ENCODE measurements around the gene MBNL1. TPM values are rescaled to one million over a fixed set of nuclear protein-coding genes. Genes with fewer than 3 reads are reported as not detected.
"Not testable (repeated sequence)": the region's sequence is repeated elsewhere in the genome, so short reads cannot be mapped to it uniquely, and the experiment has no call there.

Gene MBNL1
- total RNA-seq, 2 donors from 2014 or later, result 149 to 191 TPM

DNA sequence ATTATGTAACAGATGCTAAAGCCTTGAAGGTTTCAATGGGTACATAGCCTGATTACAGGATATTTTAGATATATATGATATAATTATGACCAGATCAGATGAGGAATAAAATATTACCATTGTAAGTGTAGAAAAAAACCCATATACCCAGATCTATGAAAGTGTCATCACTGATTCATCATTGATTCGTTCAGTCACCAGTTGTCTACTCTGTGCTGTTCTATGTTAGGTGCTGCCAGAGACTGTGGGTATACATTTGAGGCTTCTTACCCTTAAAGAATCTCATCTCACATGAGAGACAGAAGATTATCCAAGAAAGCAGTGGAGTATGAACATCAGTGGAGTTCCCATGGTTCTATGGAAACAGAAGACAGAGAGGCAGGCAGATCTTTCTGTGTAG lies 92.2 kb downstream of the MBNL1 start:
- Histone ChIP-seq H3K27ac (no peak overlapping the region), H3K4me3 (no peak overlapping the region), H3K36me3 (no peaks in the 10 kb centered on the region), H3K27me3 (no peaks in the 10 kb centered on the region), H3K9me3 (no peaks in the 10 kb centered on the region), H3K9ac (ENCODE audit: low read depth in 2 of 2, low read length in 2 of 2) (no peak overlapping the region), H3K4me1 (no peaks in the 10 kb centered on the region)
- TF ChIP-seq, protein P1, sequence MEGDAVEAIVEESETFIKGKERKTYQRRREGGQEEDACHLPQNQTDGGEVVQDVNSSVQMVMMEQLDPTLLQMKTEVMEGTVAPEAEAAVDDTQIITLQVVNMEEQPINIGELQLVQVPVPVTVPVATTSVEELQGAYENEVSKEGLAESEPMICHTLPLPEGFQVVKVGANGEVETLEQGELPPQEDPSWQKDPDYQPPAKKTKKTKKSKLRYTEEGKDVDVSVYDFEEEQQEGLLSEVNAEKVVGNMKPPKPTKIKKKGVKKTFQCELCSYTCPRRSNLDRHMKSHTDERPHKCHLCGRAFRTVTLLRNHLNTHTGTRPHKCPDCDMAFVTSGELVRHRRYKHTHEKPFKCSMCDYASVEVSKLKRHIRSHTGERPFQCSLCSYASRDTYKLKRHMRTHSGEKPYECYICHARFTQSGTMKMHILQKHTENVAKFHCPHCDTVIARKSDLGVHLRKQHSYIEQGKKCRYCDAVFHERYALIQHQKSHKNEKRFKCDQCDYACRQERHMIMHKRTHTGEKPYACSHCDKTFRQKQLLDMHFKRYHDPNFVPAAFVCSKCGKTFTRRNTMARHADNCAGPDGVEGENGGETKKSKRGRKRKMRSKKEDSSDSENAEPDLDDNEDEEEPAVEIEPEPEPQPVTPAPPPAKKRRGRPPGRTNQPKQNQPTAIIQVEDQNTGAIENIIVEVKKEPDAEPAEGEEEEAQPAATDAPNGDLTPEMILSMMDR (IDR thresholded peaks at IDR 0.05), result no peak
- DNase-seq, result no peak
- intact Hi-C loops (cut with DNase I), result no loop called here

DNA sequence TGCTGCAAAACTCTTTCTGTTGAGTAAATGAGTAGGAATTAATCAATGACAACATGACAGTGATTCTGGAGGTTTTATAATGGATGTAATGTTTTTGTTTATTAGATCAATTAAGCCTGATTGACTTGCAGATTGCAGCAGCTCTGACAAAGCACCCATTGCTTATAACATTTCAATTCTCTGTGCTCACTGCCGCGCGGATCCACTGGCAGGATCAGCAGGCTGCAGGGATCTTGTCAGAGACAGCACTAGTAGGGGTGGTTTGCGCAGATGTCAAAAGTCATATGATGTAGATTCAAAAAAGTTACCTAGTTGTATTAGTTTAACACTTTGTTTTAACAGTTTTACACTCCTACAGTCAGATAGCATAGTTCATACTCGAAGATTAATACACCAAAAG lies 93.4 kb downstream of the MBNL1 start:
- TF ChIP-seq, protein P1 (IDR thresholded peaks at IDR 0.05), result no peak
- Histone ChIP-seq H3K9ac (ENCODE audit: low read depth in 2 of 2, low read length in 2 of 2) (no peak overlapping the region), H3K27ac (no peak overlapping the region), H3K9me3 (no peaks in the 10 kb centered on the region), H3K4me3 (no peak overlapping the region), H3K4me1 (no peaks in the 10 kb centered on the region), H3K27me3 (no peaks in the 10 kb centered on the region), H3K36me3 (no peaks in the 10 kb centered on the region)
- no peak for DNase-seq
- intact Hi-C loops (cut with DNase I), result no loop called here

DNA sequence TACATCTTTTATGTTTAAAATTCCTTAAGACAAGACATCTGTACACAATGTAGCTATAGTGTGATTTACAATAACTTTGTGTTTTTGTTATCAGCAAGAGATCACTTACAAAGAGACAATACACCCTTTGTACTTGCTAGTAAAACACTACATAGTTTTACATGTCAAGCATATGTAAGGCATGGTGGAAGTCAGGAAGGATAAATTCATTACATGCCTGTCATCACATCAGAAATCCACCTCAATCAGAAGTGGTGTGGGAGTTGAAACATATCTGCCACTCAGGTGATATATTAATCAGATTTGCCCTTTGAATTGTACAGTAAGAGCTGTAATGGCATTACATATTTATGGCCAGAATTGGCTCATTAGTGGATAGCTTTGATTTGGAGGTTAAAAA lies 95.5 kb downstream of the MBNL1 start:
- H3K27me3 ChIP-seq, result no peaks in the 10 kb centered on the region
- intact Hi-C loops (cut with DNase I), result no loop called here
- H3K9me3 ChIP-seq, result no peaks in the 10 kb centered on the region
- TF ChIP-seq, protein P1 (IDR thresholded peaks at IDR 0.05), result no peak
- H3K4me3 ChIP-seq, result no peak overlapping the region
- no peak overlapping the region for H3K27ac ChIP-seq
- H3K36me3 ChIP-seq, result no peaks in the 10 kb centered on the region
- H3K4me1 ChIP-seq, result no peaks in the 10 kb centered on the region
- DNase-seq, result no peak
- no peak overlapping the region for H3K9ac ChIP-seq (ENCODE audit: low read depth in 2 of 2, low read length in 2 of 2)

DNA sequence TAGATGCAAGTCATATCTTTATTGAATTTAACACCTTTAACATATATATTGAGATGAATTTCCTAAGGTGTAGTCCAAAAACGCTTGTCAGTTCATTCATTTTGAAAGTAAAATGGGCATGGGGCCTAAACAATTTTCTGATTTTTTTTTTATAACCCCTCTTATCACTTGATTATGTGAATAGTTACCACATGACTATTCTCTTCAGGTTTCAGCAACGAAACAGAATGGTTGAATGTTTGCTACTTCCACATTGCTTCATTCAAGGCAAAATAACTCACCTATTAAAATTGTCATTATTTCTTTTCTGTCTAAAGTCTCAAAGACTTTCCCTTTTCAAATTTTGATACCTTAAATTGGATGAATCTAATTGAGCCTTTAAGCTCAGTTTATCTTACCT lies 96.4 kb downstream of the MBNL1 start:
- H3K9me3 ChIP-seq, result no peaks in the 10 kb centered on the region
- H3K9ac ChIP-seq (ENCODE audit: low read depth in 2 of 2, low read length in 2 of 2), result no peak overlapping the region
- TF ChIP-seq, protein P1 (IDR thresholded peaks at IDR 0.05), result no peak
- H3K27me3 ChIP-seq, result no peaks in the 10 kb centered on the region
- H3K4me3 ChIP-seq, result no peak overlapping the region
- H3K4me1 ChIP-seq, result no peaks in the 10 kb centered on the region
- no peak for DNase-seq
- H3K36me3 ChIP-seq, result no peaks in the 10 kb centered on the region
- intact Hi-C loops (cut with DNase I), result no loop called here
- no peak overlapping the region for H3K27ac ChIP-seq

DNA sequence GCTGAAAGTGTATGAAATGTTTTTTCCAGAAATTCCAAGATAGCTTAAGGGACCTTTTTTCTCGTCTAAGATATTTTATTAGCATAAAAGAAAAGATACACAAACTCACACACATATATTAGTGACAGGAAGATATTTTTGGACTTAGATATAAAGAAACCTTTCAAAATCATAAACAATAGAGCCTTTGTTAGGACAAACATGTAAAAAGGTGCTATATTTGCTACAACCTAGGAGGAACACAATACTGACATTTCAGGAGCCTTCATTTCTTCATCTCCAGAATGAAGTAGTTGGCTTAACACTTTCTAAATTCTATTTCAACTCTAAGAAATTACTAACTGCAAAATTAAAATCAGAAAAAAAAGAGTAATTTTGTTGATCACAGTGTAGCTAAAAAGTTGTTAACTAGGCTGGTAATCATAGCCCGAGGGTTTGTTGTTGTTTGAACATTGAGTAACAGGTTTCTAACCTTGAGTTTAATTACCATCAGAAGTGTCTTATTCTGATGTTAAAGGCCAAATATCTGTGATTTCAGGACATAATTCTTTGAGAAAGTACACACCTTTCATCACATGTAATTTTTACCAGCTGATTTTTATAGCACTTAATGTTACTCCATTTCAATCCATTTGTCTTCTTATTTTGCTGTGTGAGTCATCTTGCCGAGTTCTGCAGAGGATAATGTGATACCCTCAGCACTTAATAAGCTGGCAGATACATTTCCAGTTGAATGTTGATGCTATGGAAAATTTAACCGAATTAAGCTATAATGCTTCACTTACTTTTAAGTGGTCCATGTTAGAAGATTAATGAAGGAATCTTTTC lies 97.3 kb downstream of the MBNL1 start:
- TF ChIP-seq, protein P1 (IDR thresholded peaks at IDR 0.05), result no peak
- Histone ChIP-seq H3K27ac (no peak overlapping the region), H3K9me3 (no peaks in the 10 kb centered on the region), H3K4me1 (no peaks in the 10 kb centered on the region), H3K27me3 (no peaks in the 10 kb centered on the region), H3K36me3 (no peaks in the 10 kb centered on the region), H3K9ac (ENCODE audit: low read depth in 2 of 2, low read length in 2 of 2) (no peak overlapping the region), H3K4me3 (no peak overlapping the region)
- intact Hi-C loops (cut with DNase I), result no loop called here
- DNase-seq, result no peak

DNA sequence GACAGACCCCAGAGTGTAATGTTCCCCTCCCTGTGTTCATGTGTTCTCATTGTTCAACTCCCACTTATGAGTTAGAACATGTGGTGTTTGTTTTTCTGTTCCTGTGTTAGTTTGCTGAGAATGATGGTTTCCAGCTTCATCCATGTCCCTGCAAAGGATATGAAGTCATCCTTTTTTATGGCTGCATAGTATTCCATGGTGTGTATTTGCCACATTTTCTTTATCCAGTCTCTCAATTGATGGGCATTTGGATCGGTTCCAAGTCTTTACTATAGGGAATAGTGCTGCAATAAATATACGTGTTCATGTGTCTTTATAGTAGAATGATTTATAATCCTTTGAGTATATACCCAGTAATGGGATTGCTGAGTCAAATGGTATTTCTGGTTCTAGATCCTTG lies 98.5 kb downstream of the MBNL1 start:
- DNase-seq; H3K9me3 ChIP-seq; H3K9ac ChIP-seq (ENCODE audit: low read depth in 2 of 2, low read length in 2 of 2); H3K27ac ChIP-seq; H3K4me3 ChIP-seq; H3K27me3 ChIP-seq; H3K36me3 ChIP-seq; H3K4me1 ChIP-seq; intact Hi-C loops (cut with DNase I): not testable (repeated sequence)

DNA sequence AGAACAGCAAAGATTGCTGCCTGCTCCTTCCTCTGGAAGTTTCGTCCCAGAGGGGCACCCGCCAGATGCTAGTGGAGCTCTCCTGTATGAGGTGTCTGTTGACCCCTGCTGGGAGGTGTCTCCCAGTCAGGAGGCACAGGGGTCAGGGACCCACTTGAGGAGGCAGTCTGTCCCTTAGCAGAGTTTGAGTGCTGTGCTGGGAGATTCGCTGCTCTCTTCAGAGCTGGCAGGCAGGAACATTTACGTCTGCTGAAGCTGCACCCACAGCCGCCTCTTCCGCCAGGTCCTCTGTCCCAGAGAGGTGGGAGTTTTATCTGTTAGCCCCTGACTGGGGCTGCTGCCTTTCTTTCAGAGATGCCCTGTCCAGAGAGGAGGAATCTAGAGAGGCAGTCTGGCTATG lies 103.9 kb downstream of the MBNL1 start:
- H3K36me3 ChIP-seq; intact Hi-C loops (cut with DNase I); DNase-seq; H3K4me1 ChIP-seq; H3K9me3 ChIP-seq; H3K27me3 ChIP-seq; H3K4me3 ChIP-seq; H3K9ac ChIP-seq (ENCODE audit: low read depth in 2 of 2, low read length in 2 of 2); H3K27ac ChIP-seq: not testable (repeated sequence)
